Kidney glomerular epithelial cell (primary cell): ENCODE data around the gene NR6A1.

Experiments
- DNase-seq: peaks from one replicate; lab custom pipeline; 2025; lab: John Stamatoyannopoulos, UW

The NR6A1 gene

DNA sequence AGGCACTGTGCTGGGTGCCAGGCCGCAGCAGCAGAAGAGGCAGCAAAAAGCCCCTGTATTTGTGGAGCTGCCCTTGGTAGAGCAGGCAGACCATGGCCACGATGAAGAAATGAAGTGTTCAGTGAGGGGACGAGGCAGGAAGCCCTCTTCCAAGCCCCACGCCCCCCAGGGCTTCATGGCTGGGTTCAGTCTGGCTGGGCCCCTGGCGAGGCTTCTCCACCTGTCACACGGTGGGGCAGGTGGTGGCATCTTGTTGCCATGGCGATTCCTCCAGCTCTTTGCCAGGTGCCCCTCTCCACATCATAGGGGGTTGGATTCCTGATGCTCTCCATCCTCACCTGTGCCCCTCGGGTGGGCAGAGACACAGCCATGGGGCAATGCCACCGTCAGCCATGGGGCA, 299.4 kb downstream of the NR6A1 start:
- no peak for DNase-seq

DNA sequence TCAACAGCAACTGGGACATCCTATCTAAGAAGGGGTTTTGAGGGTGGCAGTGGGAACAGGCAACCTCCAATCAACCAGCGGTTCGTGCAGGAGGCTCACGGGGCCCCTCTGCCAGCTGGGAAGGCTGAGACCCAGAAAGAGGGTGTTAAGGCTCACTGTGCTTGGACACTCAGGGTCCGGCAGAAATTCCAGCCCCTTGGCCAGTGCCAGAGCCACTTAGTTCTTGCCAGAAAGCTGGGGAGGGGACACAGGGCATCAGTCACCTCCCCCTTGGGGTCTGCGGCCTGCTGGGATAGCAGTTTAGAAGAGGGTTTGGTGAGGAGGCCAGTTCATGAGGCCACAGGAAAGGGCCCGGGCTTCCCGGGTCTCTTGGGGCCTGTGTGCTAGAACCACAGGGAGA, 300.4 kb downstream of the NR6A1 start:
- no peak for DNase-seq

DNA sequence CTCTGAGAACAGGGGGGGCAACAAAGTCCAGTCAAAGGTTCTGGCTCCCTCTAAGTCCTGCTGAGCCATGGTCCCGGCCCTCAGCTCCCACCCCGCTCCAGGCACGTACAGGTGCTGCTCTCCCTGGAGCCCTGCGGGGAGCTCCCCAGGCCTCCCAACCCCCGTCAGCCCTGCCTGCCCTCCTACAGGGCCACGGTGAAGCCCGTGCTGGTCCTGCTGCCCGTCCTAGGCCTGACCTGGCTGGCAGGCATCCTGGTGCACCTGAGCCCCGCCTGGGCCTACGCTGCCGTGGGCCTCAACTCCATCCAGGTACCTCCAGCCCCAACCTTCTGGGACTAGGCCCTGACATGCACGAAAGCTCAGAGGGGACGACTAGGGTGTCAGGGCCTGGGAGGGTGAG, 300.8 kb downstream of the NR6A1 start:
- DNase-seq, result no peak

DNA sequence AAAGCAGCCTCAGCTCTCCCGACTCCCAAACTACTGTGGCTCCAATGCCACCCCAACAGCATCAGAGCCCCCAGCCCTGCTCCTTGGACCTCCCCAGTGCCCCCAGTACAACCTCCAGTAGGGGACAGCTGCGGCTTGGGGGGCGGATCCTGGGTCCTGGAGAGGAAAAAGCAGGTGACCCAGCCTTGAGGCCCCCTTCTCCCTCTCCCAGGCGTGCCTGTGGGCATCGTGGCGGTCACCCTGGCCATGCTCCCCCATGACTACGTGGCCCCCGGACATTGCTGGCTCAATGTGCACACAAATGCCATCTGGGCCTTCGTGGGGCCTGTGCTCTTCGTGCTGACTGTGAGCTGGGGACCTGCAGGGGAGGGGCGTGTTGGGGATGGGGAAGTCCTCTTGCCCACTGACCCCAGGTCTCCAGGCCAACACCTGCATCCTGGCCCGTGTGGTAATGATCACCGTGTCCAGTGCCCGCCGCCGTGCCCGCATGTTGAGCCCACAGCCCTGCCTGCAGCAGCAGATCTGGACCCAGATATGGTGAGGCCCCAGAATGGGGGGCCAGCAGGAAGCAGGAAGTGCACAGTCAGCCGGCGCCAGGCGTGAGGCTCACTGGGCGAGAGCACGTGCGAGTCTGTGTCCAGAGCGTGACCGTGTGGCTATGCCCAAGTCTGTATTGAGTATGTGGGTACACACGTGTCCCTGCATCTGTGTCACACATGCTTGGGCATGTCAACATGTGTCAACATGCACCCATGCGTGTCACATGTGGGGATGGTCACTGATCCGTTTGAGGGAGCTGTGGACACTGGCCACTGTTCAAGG, 301.9 kb downstream of the NR6A1 start:
- no peak for DNase-seq

DNA sequence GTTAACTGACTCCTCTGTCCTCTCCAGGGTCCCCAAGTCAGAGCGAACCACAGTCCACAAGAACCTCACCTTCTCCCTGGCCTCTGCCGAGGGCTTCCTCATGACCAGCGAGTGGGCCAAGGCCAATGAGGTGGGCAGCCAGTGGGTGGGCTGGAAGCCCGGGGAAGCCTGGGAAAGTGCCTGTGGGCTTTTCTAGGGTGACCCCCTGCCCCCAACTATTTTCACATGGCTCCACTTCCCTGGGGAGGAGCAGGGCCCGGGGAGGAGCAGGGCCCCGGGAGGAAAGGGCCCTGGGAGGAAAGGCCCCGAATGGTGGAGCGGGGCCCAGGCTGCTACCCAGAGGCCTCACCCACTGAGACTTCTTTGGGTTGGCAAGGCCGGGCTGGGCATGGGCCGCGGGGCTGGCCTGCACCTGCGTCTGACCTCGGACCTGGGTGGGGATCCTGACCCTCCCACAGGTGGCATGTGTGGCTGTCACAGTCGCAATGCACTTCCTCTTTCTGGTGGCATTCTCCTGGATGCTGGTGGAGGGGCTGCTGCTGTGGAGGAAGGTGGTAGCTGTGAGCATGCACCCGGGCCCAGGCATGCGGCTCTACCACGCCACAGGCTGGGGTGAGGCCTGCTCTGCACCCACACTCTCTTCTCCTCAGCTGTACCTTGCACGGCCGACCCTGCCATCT, 302.9 kb downstream of the NR6A1 start:
- DNase-seq, result no peak

DNA sequence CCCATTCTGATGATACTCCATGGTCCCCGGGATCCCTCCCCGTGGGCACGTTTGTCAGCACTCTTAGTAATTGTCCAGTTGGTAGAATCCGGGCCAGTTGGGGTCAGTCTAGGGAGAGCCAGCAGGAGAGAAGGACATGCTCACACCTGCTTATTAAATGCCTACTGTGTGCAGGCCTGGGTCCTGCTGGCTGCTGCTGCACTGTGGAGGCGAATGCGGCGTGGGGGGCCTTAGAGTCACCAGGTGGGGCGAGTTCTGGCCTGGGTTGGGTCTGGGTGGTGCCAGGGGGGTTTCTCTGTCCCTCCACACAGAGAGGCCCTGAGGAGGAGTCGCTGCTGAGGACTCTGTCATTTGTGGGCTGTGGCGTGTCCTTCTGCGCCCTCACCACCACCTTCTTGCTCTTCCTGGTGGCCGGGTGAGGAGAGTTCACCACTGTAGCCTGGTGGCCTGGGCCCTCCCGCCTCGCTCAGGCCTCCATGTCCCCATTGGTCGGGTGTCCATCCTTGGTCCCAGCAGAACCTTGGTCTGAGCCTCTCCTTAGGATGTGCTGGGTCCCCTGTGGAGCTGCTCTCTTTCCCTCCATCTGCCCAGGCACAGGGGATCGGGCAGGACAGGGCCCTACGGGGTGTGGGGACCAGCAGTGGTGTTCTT, 303.6 kb downstream of the NR6A1 start:
- no peak for DNase-seq
